K562 (cell line): ENCODE measurements around the gene DNAH1. TPM values are rescaled to one million over a fixed set of nuclear protein-coding genes. Genes with fewer than 3 reads are reported as not detected.

ENCODE experiments used
- ATAC-seq: fragments of 200-7000 bp; cut with Tn5 transposase; 3 replicates; pipeline ENCODE4 v1.9.1; 2020; ENCODE audit warnings: moderate library complexity
- BruUV-seq: library from RNA; stranded (reverse); fragments of 400-500 nt; replicated peaks from 2 replicates; lab custom pipeline; 2021; lab: Mats Ljungman, UMichigan
- CTCF ChIA-PET: fragments of 300-600 bp; formaldehyde crosslinking; extraction: SDS; loops from one replicate; lab custom pipeline; 2021; ENCODE audit warnings: low intra/inter-chr PET ratio; lab: Yijun Ruan, JAX
- POLR2A ChIA-PET: fragments of 300-600, 350-650 bp; sonication (Branson Sonifier 250); formaldehyde crosslinking; extraction: SDS; loops from one replicate; lab custom pipeline; 2021; ENCODE audit warnings: antibody characterized with exemption, inconsistent platforms; lab: Yijun Ruan, JAX
- DNase-seq, 4 experiments: peaks; one replicate each; pipeline versions ENCODE4 v3.0.0 to v3.0.0-alpha.2; 2011 to 2018; ENCODE audit warnings: low spot score in 3 of 4, mixed read lengths in 3 of 4; ENCODE audit errors: extremely low read depth in 1 of 4
- FAIRE-seq: peaks from 2 replicates; lab custom pipeline; 2011; peaks lifted over from hg19 to GRCh38; lab: Jason Lieb, UNC
- H2AFZ ChIP-seq: 2 replicates; pipeline ENCODE4 v1.6.0; 2011; ENCODE audit warnings: low read depth, low read length, control low read depth, inconsistent platforms
- H3K27ac ChIP-seq: fragments of 200-600 bp; 3 replicates; pipeline ENCODE4 v1.8.0; 2011; ENCODE audit warnings: low read depth, mild to moderate bottlenecking, control low read depth, inconsistent platforms, low read length, moderate library complexity, mixed read lengths; ENCODE audit errors: extremely low read depth
- H3K27me3 ChIP-seq, 2 experiments: fragments of 300-600 bp in 1 of 2; 2 replicates in 1 of 2; 3 replicates in 1 of 2; pipeline versions ENCODE4 v1.6.0 to v1.8.0; 2011; ENCODE audit warnings: inconsistent platforms in 2 of 2, low read length in 2 of 2, mild to moderate bottlenecking in 1 of 2, mixed read lengths in 1 of 2, moderate library complexity in 1 of 2; ENCODE audit not compliant: control insufficient read depth in 2 of 2, insufficient read depth in 2 of 2
- H3K36me3 ChIP-seq: fragments of 300-600 bp; 3 replicates; pipeline ENCODE4 v1.8.0; 2011; ENCODE audit warnings: mild to moderate bottlenecking, low read length, inconsistent platforms; ENCODE audit not compliant: control insufficient read depth, insufficient read depth
- H3K4me1 ChIP-seq, 2 experiments: fragments of 200-600 bp in 1 of 2; replicated peaks in 1 of 2; 2 replicates in 1 of 2; 3 replicates in 1 of 2; pipeline versions ENCODE4 v1.5.1 to v1.8.0; 2011; ENCODE audit warnings: inconsistent platforms in 2 of 2, low read length in 2 of 2, mild to moderate bottlenecking in 1 of 2, mixed read lengths in 1 of 2, moderate library complexity in 1 of 2; ENCODE audit not compliant: control insufficient read depth in 2 of 2, insufficient read depth in 2 of 2
- H3K4me2 ChIP-seq: 2 replicates; pipeline ENCODE4 v1.6.1; 2011; ENCODE audit warnings: low read length, control low read depth, inconsistent platforms, mixed read lengths; ENCODE audit not compliant: insufficient read depth
- H3K4me3 ChIP-seq: fragments of 200-600 bp; sonication (generic), shearing (Covaris generic); 2 replicates; pipeline ENCODE4 v1.5.1; 2016; ENCODE audit warnings: control low read depth, inconsistent platforms
- H3K79me2 ChIP-seq: fragments of 200-600 bp; 3 replicates; pipeline ENCODE4 v1.8.0; 2011; ENCODE audit warnings: low read length, inconsistent platforms; ENCODE audit not compliant: control insufficient read depth, insufficient read depth
- H3K9ac ChIP-seq, 2 experiments: 2 replicates each; pipeline versions ENCODE4 v1.6.0 to v1.6.1; 2011; ENCODE audit warnings: low read depth in 2 of 2, low read length in 2 of 2, control low read depth in 1 of 2, inconsistent platforms in 1 of 2, mild to moderate bottlenecking in 1 of 2, mixed read lengths in 1 of 2; ENCODE audit not compliant: insufficient read depth in 1 of 2
- H3K9me1 ChIP-seq: one replicate; pipeline ENCODE4 v1.6.0; 2011; ENCODE audit warnings: inconsistent platforms, mild to moderate bottlenecking, low read length, moderate library complexity; ENCODE audit not compliant: control insufficient read depth, insufficient read depth
- H3K9me3 ChIP-seq: replicated peaks from 2 replicates; pipeline ENCODE4 v1.5.1; 2011; ENCODE audit warnings: low read depth, low read length, inconsistent platforms; ENCODE audit not compliant: control insufficient read depth, insufficient read depth
- H4K20me1 ChIP-seq: replicated peaks from 2 replicates; pipeline ENCODE4 v1.6.1; 2011; ENCODE audit warnings: low read length, inconsistent platforms, mixed read lengths; ENCODE audit not compliant: control insufficient read depth, insufficient read depth
- ETV5 ChIP-seq: sonication (generic); formaldehyde crosslinking; IDR thresholded peaks from 2 replicates; pipeline ENCODE4 v1.4.0; 2020; ENCODE audit warnings: low read depth, mild to moderate bottlenecking, missing genetic modification reagents
- GATA2 ChIP-seq: sonication (generic); formaldehyde crosslinking; IDR thresholded peaks from 2 replicates; pipeline ENCODE4 v1.4.0; 2020; ENCODE audit warnings: mild to moderate bottlenecking, missing genetic modification reagents
- HDAC6 ChIP-seq: IDR thresholded peaks from 2 replicates; pipeline ENCODE4 v1.6.1; 2012; ENCODE audit warnings: low read depth, mild to moderate bottlenecking, control low read depth, inconsistent platforms, low read length, moderate library complexity
- MCM5 ChIP-seq: fragments of 450-650 bp; IDR thresholded peaks from 2 replicates; pipeline ENCODE4 v1.6.1; 2016; ENCODE audit warnings: low read depth
- NCOA6 ChIP-seq: fragments of 450-650 bp; IDR thresholded peaks from 2 replicates; pipeline ENCODE4 v1.6.1; 2017; ENCODE audit warnings: mild to moderate bottlenecking
- PPARD ChIP-seq: fragments of 250-450 bp; sonication (Bioruptor Pico); IDR thresholded peaks from 2 replicates; pipeline ENCODE4 v1.8.0; 2022; ENCODE audit warnings: inconsistent platforms, mild to moderate bottlenecking, moderate library complexity
- RNF219 ChIP-seq: fragments of 250-450 bp; sonication (Bioruptor Pico); IDR thresholded peaks from 2 replicates; pipeline ENCODE4 v1.5.0; 2022; ENCODE audit warnings: mild to moderate bottlenecking
- SIX5 ChIP-seq, 2 experiments: IDR thresholded peaks; 2 replicates each; pipeline ENCODE4 v1.6.1; 2011; ENCODE audit warnings: low read length in 2 of 2, borderline replicate concordance in 1 of 2, low read depth in 1 of 2, mild to moderate bottlenecking in 1 of 2, moderate library complexity in 1 of 2; ENCODE audit not compliant: insufficient read depth in 1 of 2
- WHSC1 ChIP-seq: IDR thresholded peaks from one replicate; pipeline ENCODE4 v1.6.1; 2012; ENCODE audit warnings: low read length, control low read depth, inconsistent platforms
- ZBTB17 ChIP-seq: fragments of 450-650 bp; formaldehyde crosslinking; IDR thresholded peaks from 2 replicates; pipeline ENCODE4 v1.4.0; 2020; ENCODE audit warnings: mild to moderate bottlenecking
- ZNF766 ChIP-seq: fragments of 200-800 bp; sonication (Bioruptor generic); conservative IDR thresholded peaks from 2 replicates; pipeline ENCODE4 v1.6.1; 2016; ENCODE audit warnings: missing genetic modification characterization, missing compliant biosample characterization
- WGBS: fragments of 100-300 bp; shearing (Covaris generic); methylation state at CpG from one replicate; pipeline ENCODE4 v1.1.6; 2016; ENCODE audit warnings: low coverage, mixed read lengths; ENCODE audit not compliant: insufficient coverage; ENCODE audit errors: missing lambda C conversion rate; 5-methylcytosine and 5-hydroxymethylcytosine counted together
- in situ Hi-C: fragments of 300-500 bp; cut with MboI; formaldehyde crosslinking; loops from 4 replicates; pipeline ENCODE4 v1.15.0; 2018; ENCODE audit warnings: inconsistent platforms, mixed read lengths
- intact Hi-C: fragments of 100-400 bp; cut with micrococcal nuclease; formaldehyde crosslinking; loops from 2 replicates; pipeline ENCODE4 v1.14.2; 2022
- polyA plus RNA-seq, 8 experiments: library from polyadenylated mRNA; depleted of rRNA in 4 of 8; stranded (reverse) in 5 of 8; unstranded in 3 of 8; fragments of >200 nt; fragmentation: Nextera tagmentation in 2 of 8; fragmentation: Illumina TruSeq in 1 of 8; extraction: Ambion mirVana in 2 of 8; extraction: Trizol in 1 of 8; gene quantifications; 2 replicates each; pipeline versions ENCODE4 v1.2.1 to v1.2.3, GENCODE V29; 2011 to 2014; ENCODE audit warnings: inconsistent platforms in 1 of 8, missing spikeins in 1 of 8
- total RNA-seq, 7 experiments: library from RNA; depleted of rRNA in 6 of 7; stranded (reverse); fragments of >200 nt in 6 of 7; fragmentation: Illumina TruSeq in 2 of 7; extraction: Trizol in 2 of 7; gene quantifications; 2 replicates each; pipeline versions ENCODE4 v1.2.1 to v1.2.3, GENCODE V29; 2011 to 2021; ENCODE audit warnings: low replicate concordance in 1 of 7
- TF ChIP-seq, protein P1 (sequence below): fragments of 450-650 bp; IDR thresholded peaks from 2 replicates; pipeline ENCODE4 v1.6.1; 2014; ENCODE audit warnings: low read depth, mild to moderate bottlenecking, moderate library complexity, borderline replicate concordance
- TF ChIP-seq, protein P2 (sequence below): fragments of 150-350 bp; IDR thresholded peaks from 2 replicates; pipeline ENCODE4 v1.6.1; 2014; ENCODE audit warnings: low read depth, mild to moderate bottlenecking, low read length, borderline replicate concordance
- TF ChIP-seq, protein P3 (sequence below): fragments of 450-650 bp; formaldehyde crosslinking; IDR thresholded peaks from 2 replicates; pipeline ENCODE4 v1.4.0; 2022; ENCODE audit warnings: missing genetic modification characterization

The DNAH1 gene
- total and polyA plus RNA-seq, 9 of the 15 experiments (the other 6 are each of a cell fraction or from before 2014, with no cell fraction given): 0.04 to 0.84 (median 0.50) TPM

- H2AFZ ChIP-seq: no peak overlapping the region
- peaks cover 0 to 24% of the 10 kb centered on the region in 2 experiments; a peak in 4 of 5 replicates for H3K4me1 ChIP-seq
- no peak overlapping the region for H3K4me2 ChIP-seq
- ChIA-PET CTCF (no interaction called here), POLR2A (no interaction called here)
- in situ Hi-C loops (no loop called here), intact Hi-C loops (no loop called here)
- 27% methylated on average over 12 of the region's 15 CpGs for WGBS
- H3K79me2 ChIP-seq: no peaks in the 10 kb centered on the region
- H3K9ac ChIP-seq: no peak overlapping the region
- H4K20me1 ChIP-seq: no peaks in the 10 kb centered on the region
- ATAC-seq (no peak), DNase-seq (no peak), FAIRE-seq (no peak)
- no peak overlapping the region for H3K27ac ChIP-seq
- H3K9me1 ChIP-seq: no peaks in the 10 kb centered on the region
- no peaks in the 10 kb centered on the region for H3K27me3 ChIP-seq
- no peaks in the 10 kb centered on the region for H3K9me3 ChIP-seq
- TF ChIP-seq MCM5 (no peak), GATA2 (CRISPR knock-in tag) (no peak), SIX5 (IDR thresholded peaks at IDR 0.05; ENCODE audit: borderline replicate concordance in 1 of 2, insufficient read depth in 1 of 2, low read depth in 1 of 2, low read length in 2 of 2) (no peak), ZBTB17 (no peak), PPARD (CRISPR knock-in tag) (no peak), RNF219 (no peak), HDAC6 (no peak), WHSC1 (no peak), ZNF766 (CRISPR knock-in tag) (no peak), NCOA6 (no peak), ETV5 (CRISPR knock-in tag) (no peak)
- TF ChIP-seq, protein P1, sequence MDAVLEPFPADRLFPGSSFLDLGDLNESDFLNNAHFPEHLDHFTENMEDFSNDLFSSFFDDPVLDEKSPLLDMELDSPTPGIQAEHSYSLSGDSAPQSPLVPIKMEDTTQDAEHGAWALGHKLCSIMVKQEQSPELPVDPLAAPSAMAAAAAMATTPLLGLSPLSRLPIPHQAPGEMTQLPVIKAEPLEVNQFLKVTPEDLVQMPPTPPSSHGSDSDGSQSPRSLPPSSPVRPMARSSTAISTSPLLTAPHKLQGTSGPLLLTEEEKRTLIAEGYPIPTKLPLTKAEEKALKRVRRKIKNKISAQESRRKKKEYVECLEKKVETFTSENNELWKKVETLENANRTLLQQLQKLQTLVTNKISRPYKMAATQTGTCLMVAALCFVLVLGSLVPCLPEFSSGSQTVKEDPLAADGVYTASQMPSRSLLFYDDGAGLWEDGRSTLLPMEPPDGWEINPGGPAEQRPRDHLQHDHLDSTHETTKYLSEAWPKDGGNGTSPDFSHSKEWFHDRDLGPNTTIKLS: no peak
- TF ChIP-seq, protein P2, sequence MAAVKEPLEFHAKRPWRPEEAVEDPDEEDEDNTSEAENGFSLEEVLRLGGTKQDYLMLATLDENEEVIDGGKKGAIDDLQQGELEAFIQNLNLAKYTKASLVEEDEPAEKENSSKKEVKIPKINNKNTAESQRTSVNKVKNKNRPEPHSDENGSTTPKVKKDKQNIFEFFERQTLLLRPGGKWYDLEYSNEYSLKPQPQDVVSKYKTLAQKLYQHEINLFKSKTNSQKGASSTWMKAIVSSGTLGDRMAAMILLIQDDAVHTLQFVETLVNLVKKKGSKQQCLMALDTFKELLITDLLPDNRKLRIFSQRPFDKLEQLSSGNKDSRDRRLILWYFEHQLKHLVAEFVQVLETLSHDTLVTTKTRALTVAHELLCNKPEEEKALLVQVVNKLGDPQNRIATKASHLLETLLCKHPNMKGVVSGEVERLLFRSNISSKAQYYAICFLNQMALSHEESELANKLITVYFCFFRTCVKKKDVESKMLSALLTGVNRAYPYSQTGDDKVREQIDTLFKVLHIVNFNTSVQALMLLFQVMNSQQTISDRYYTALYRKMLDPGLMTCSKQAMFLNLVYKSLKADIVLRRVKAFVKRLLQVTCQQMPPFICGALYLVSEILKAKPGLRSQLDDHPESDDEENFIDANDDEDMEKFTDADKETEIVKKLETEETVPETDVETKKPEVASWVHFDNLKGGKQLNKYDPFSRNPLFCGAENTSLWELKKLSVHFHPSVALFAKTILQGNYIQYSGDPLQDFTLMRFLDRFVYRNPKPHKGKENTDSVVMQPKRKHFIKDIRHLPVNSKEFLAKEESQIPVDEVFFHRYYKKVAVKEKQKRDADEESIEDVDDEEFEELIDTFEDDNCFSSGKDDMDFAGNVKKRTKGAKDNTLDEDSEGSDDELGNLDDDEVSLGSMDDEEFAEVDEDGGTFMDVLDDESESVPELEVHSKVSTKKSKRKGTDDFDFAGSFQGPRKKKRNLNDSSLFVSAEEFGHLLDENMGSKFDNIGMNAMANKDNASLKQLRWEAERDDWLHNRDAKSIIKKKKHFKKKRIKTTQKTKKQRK: no peak
- TF ChIP-seq, protein P3, sequence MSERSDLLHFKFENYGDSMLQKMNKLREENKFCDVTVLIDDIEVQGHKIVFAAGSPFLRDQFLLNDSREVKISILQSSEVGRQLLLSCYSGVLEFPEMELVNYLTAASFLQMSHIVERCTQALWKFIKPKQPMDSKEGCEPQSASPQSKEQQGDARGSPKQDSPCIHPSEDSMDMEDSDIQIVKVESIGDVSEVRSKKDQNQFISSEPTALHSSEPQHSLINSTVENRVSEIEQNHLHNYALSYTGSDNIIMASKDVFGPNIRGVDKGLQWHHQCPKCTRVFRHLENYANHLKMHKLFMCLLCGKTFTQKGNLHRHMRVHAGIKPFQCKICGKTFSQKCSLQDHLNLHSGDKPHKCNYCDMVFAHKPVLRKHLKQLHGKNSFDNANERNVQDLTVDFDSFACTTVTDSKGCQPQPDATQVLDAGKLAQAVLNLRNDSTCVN (CRISPR knock-in tag): no peak
- no peak overlapping the region for H3K4me3 ChIP-seq
- no TSS peak for BruUV-seq
- H3K36me3 ChIP-seq: no peaks in the 10 kb centered on the region
These were observed 121.4 kb downstream of the DNAH1 start for GRCh38 chr3:52437326-52438103.
